HepG2 (cell line): Measurements from ENCODE around the gene ABHD1. TPM values are rescaled to one million over a fixed set of nuclear protein-coding genes. Genes with fewer than 3 reads are reported as not detected.

Experiments used
- ARID3A ChIP-seq: IDR thresholded peaks from 2 replicates; pipeline ENCODE4 v1.6.1; 2012; ENCODE audit warnings: low read depth, low read length, improper control_type of control experiment
- CSRNP2 ChIP-seq: sonication (generic); formaldehyde crosslinking; conservative IDR thresholded peaks from 2 replicates; pipeline ENCODE4 v1.8.0; 2022; ENCODE audit warnings: low read depth, missing genetic modification reagents
- DPF2 ChIP-seq: sonication (generic); formaldehyde crosslinking; IDR thresholded peaks from 2 replicates; pipeline ENCODE4 v1.4.0; 2020; ENCODE audit warnings: mild to moderate bottlenecking, low read depth, missing genetic modification reagents, borderline replicate concordance
- ESRRA ChIP-seq: sonication (generic); formaldehyde crosslinking; IDR thresholded peaks from 2 replicates; pipeline ENCODE4 v1.5.1; 2020; ENCODE audit warnings: mild to moderate bottlenecking, low read depth, missing genetic modification reagents
- FOXK2 ChIP-seq: fragments of 450-650 bp; IDR thresholded peaks from 2 replicates; pipeline ENCODE4 v1.6.1; 2016
- FOXO1 ChIP-seq: sonication (generic); formaldehyde crosslinking; IDR thresholded peaks from 2 replicates; pipeline ENCODE4 v1.4.0; 2020; ENCODE audit warnings: missing genetic modification reagents
- HMG20B ChIP-seq: conservative IDR thresholded peaks from 2 replicates; pipeline ENCODE4 v1.6.1; 2016; ENCODE audit warnings: missing genetic modification reagents, missing compliant biosample characterization
- IRX3 ChIP-seq: sonication (generic); formaldehyde crosslinking; IDR thresholded peaks from 2 replicates; pipeline ENCODE4 v1.8.1; 2023; ENCODE audit warnings: mild to moderate bottlenecking, low read depth, missing genetic modification reagents, borderline replicate concordance
- MYC ChIP-seq: sonication (generic); formaldehyde crosslinking; IDR thresholded peaks from 2 replicates; pipeline ENCODE4 v1.9.0; 2021; ENCODE audit warnings: missing genetic modification reagents, borderline replicate concordance
- SALL2 ChIP-seq: sonication (generic); formaldehyde crosslinking; IDR thresholded peaks from 2 replicates; pipeline ENCODE4 v1.8.1; 2023; ENCODE audit warnings: mild to moderate bottlenecking, missing genetic modification reagents, inconsistent platforms
- TRAFD1 ChIP-seq: sonication (generic); formaldehyde crosslinking; IDR thresholded peaks from 2 replicates; pipeline ENCODE4 v1.5.1; 2020; ENCODE audit warnings: missing genetic modification reagents, mild to moderate bottlenecking, borderline replicate concordance
- ZFP91 ChIP-seq: sonication (generic); formaldehyde crosslinking; IDR thresholded peaks from 2 replicates; pipeline ENCODE4 v1.9.0; 2022; ENCODE audit warnings: missing genetic modification reagents, mild to moderate bottlenecking, borderline replicate concordance
- ZNF230 ChIP-seq: sonication (generic); formaldehyde crosslinking; IDR thresholded peaks from 2 replicates; pipeline ENCODE4 v1.4.0; 2020; ENCODE audit warnings: mild to moderate bottlenecking, missing genetic modification reagents
- ZNF333 ChIP-seq: sonication (generic); formaldehyde crosslinking; IDR thresholded peaks from 2 replicates; pipeline ENCODE4 v1.4.0; 2020; ENCODE audit warnings: mild to moderate bottlenecking, missing genetic modification reagents, borderline replicate concordance
- ZNF350 ChIP-seq: sonication (generic); formaldehyde crosslinking; IDR thresholded peaks from 2 replicates; pipeline ENCODE4 v1.4.0; 2020; ENCODE audit warnings: mild to moderate bottlenecking, low read depth, missing genetic modification reagents, borderline replicate concordance
- ZNF530 ChIP-seq: sonication (generic); formaldehyde crosslinking; IDR thresholded peaks from 2 replicates; pipeline ENCODE4 v1.5.0; 2020; ENCODE audit warnings: low read depth, mild to moderate bottlenecking, missing genetic modification reagents
- ZNF580 ChIP-seq: IDR thresholded peaks from 2 replicates; pipeline ENCODE4 v1.6.1; 2016; ENCODE audit warnings: low read depth, borderline replicate concordance
- ZNF598 ChIP-seq: sonication (generic); formaldehyde crosslinking; IDR thresholded peaks from 2 replicates; pipeline ENCODE4 v1.5.1; 2020; ENCODE audit warnings: mild to moderate bottlenecking, missing genetic modification reagents, borderline replicate concordance
- ZNF792 ChIP-seq: IDR thresholded peaks from 2 replicates; pipeline ENCODE4 v1.6.1; 2016
- polyA plus RNA-seq, 8 experiments: library from polyadenylated mRNA; depleted of rRNA in 3 of 8; stranded (reverse) in 7 of 8; unstranded in 1 of 8; fragments of >200 nt; fragmentation: Illumina TruSeq in 4 of 8; extraction: Trizol in 4 of 8; gene quantifications; 2 replicates each; pipeline versions ENCODE4 v1.2.1 to v1.2.3, GENCODE V29; 2011 to 2016; ENCODE audit warnings: low read depth in 4 of 8, missing spikeins in 1 of 8, mixed read lengths in 1 of 8; ENCODE audit not compliant: insufficient read depth in 1 of 8
- total RNA-seq, 5 experiments: library from RNA; depleted of rRNA; stranded (reverse); fragments of >200 nt; fragmentation: Illumina TruSeq; extraction: Trizol; gene quantifications; 2 replicates each; pipeline ENCODE4 v1.2.3, GENCODE V29; 2016; ENCODE audit warnings: low read depth in 1 of 5

Gene ABHD1
- total and polyA plus RNA-seq, 2 of the 13 experiments (the other 11 are each of a cell fraction or from before 2014, with no cell fraction given) = 0.04 to 0.81 TPM

GRCh38 chr2:27093430-27094352 lies 29.9 kb upstream of the ABHD1 start (continued):
- peak; percentile 74; the same call in 1 of the 2 replicates for TF ChIP-seq ZNF580 (CRISPR knock-in tag)
- no peak for TF ChIP-seq ZNF333 (CRISPR knock-in tag)
- TF ChIP-seq ARID3A = peak; percentile 91
- TF ChIP-seq HMG20B (CRISPR knock-in tag) = peak; percentile 85
- peak; percentile 56; the same call in 1 of the 2 replicates for TF ChIP-seq FOXO1 (CRISPR knock-in tag)
- TF ChIP-seq FOXK2 = peak; percentile 63; the same call in 1 of the 2 replicates
- TF ChIP-seq ZFP91 (CRISPR knock-in tag) = peak; percentile 60
- no peak for TF ChIP-seq ZNF230 (CRISPR knock-in tag)
- TF ChIP-seq ESRRA (CRISPR knock-in tag) = peak; percentile 82
- TF ChIP-seq TRAFD1 (CRISPR knock-in tag) = no peak
- TF ChIP-seq SALL2 = peak; percentile 40; the same call in 1 of the 2 replicates
- no peak for TF ChIP-seq ZNF530 (CRISPR knock-in tag)
- peak; percentile 87 for TF ChIP-seq DPF2
- TF ChIP-seq CSRNP2 (CRISPR knock-in tag) = no peak
- no peak; the same call in none of the 2 replicates for TF ChIP-seq ZNF350 (CRISPR knock-in tag)
- TF ChIP-seq IRX3 (CRISPR knock-in tag) = no peak; the same call in 1 of the 2 replicates
- TF ChIP-seq ZNF598 (CRISPR knock-in tag) = peak; percentile 92
- no peak; the same call in 1 of the 2 replicates for TF ChIP-seq ZNF792 (CRISPR knock-in tag)
- TF ChIP-seq MYC = 0 out of 2 replicates have a peak, but pooled peaks have one; percentile 79
